GM18526 (cell line): ENCODE data around the gene ADGRG7.

Experiments
- POLR2A ChIP-seq: IDR thresholded peaks from 3 replicates; pipeline ENCODE4 v1.6.1; 2011; ENCODE audit not compliant: insufficient read length; ENCODE audit errors: extremely low read depth

Gene ADGRG7

GRCh38 chr3:100702082-100702979 is 92.9 kb downstream of the ADGRG7 start:
- TF ChIP-seq POLR2A: no peak

- TF ChIP-seq POLR2A: no peak
Observed at GRCh38 chr3:100702980-100703345, 93.6 kb downstream of the ADGRG7 start.

GRCh38 chr3:100703865-100704264 is 94.5 kb downstream of the ADGRG7 start:
- TF ChIP-seq POLR2A: no peak

GRCh38 chr3:100706365-100706764 is 97.0 kb downstream of the ADGRG7 start:
- TF ChIP-seq POLR2A: no peak

GRCh38 chr3:100708644-100708988 is 99.2 kb downstream of the ADGRG7 start:
- TF ChIP-seq POLR2A: no peak

- TF ChIP-seq POLR2A: peak; percentile 71
Observed at GRCh38 chr3:100708989-100709841, 99.8 kb downstream of the ADGRG7 start, which contains the start of gene TFG. Gene TFG (plus strand): TSS chr3:100709494. CDS start chr3:100713686, 4,192 bp downstream.

GRCh38 chr3:100709842-100710260 is 100.5 kb downstream of the ADGRG7 start:
- TF ChIP-seq POLR2A: no peak

- no peak for TF ChIP-seq POLR2A
Observed at GRCh38 chr3:100710261-100710968, 101.0 kb downstream of the ADGRG7 start.

- no peak for TF ChIP-seq POLR2A
Observed at GRCh38 chr3:100715176-100715575, 105.8 kb downstream of the ADGRG7 start.

GRCh38 chr3:100717063-100717462 is 107.7 kb downstream of the ADGRG7 start:
- no peak for TF ChIP-seq POLR2A

GRCh38 chr3:100717637-100718487 is 108.5 kb downstream of the ADGRG7 start:
- TF ChIP-seq POLR2A: no peak

GRCh38 chr3:100719136-100719535 is 109.7 kb downstream of the ADGRG7 start:
- no peak for TF ChIP-seq POLR2A

GRCh38 chr3:100720426-100720825 is 111.0 kb downstream of the ADGRG7 start:
- TF ChIP-seq POLR2A: no peak

- TF ChIP-seq POLR2A: no peak
Observed at GRCh38 chr3:100725935-100726513, 116.6 kb downstream of the ADGRG7 start.

- TF ChIP-seq POLR2A: no peak
Observed at GRCh38 chr3:100726706-100727105, 117.3 kb downstream of the ADGRG7 start.

- TF ChIP-seq POLR2A: no peak
Observed at GRCh38 chr3:100730524-100730923, 121.1 kb downstream of the ADGRG7 start.
